ENCODE data around the gene COBL. TPM values are rescaled to one million over a fixed set of nuclear protein-coding genes. Genes with fewer than 3 reads are reported as not detected.
A peak's percentile ranks its signal among the peaks of the same experiment; 100 is the strongest.

COBL gene
- total RNA-seq, 4 donors from 2014 or later = 50.2 to 156 (median 65.1) TPM

DNA sequence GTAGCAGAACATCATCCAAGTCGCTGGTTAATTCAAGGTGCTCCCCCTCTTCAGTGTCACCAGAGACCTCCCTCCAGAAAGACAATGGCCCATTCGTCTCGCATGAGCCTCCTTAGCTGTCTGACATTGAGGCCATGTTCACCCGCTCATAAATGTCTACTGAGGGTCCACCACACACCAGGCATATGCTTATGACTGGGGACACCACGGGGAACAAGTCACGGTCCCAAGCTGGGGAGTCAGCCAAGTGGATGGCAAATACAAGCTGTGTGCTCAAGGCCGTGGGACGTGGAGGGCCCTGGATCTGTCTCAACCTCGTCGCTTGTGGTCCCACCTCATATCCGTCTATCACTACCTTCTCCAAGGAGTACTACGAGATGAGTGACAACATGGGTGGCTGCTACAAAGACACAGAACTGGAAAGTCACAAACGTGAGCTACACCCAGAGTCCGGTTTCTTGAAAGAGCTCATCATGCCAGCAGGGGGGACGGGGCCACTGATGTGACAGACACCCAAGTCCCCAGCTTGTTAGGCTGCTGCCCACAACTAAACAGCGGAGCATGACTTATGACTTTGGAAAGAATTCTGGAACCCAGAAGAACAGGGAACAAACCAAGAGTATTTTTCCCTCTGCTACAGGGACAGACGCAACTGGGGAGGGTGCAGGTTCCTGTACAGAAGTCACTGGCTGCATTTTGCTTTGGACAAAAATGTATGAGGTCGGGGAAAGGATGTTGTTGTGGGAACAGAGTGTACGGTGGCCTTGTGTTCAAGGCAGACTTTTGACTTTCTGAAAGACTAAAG is 189.6 kb downstream of the COBL start:
- no peak overlapping the region for H3K4me3 ChIP-seq
- H3K27me3 ChIP-seq = no peaks in the 10 kb centered on the region
- no peak for DNase-seq (ENCODE audit: low spot score in 2 of 2)
- WGBS = 97% methylated on average over 19 of the region's 19 CpGs
- no peak overlapping the region for H3K27ac ChIP-seq
- no peak for TF ChIP-seq EP300 (IDR thresholded peaks at IDR 0.05)
- TF ChIP-seq, protein P1, sequence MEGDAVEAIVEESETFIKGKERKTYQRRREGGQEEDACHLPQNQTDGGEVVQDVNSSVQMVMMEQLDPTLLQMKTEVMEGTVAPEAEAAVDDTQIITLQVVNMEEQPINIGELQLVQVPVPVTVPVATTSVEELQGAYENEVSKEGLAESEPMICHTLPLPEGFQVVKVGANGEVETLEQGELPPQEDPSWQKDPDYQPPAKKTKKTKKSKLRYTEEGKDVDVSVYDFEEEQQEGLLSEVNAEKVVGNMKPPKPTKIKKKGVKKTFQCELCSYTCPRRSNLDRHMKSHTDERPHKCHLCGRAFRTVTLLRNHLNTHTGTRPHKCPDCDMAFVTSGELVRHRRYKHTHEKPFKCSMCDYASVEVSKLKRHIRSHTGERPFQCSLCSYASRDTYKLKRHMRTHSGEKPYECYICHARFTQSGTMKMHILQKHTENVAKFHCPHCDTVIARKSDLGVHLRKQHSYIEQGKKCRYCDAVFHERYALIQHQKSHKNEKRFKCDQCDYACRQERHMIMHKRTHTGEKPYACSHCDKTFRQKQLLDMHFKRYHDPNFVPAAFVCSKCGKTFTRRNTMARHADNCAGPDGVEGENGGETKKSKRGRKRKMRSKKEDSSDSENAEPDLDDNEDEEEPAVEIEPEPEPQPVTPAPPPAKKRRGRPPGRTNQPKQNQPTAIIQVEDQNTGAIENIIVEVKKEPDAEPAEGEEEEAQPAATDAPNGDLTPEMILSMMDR (IDR thresholded peaks at IDR 0.05) = no peak
- TF ChIP-seq POLR2A (IDR thresholded peaks at IDR 0.05) = no peak
- no peak for TF ChIP-seq POLR2AphosphoS5 (IDR thresholded peaks at IDR 0.05)
- peaks cover 22% of the 10 kb centered on the region for H3K4me1 ChIP-seq
- H3K9me3 ChIP-seq = no peaks in the 10 kb centered on the region
- no peaks in the 10 kb centered on the region for H3K36me3 ChIP-seq

DNA sequence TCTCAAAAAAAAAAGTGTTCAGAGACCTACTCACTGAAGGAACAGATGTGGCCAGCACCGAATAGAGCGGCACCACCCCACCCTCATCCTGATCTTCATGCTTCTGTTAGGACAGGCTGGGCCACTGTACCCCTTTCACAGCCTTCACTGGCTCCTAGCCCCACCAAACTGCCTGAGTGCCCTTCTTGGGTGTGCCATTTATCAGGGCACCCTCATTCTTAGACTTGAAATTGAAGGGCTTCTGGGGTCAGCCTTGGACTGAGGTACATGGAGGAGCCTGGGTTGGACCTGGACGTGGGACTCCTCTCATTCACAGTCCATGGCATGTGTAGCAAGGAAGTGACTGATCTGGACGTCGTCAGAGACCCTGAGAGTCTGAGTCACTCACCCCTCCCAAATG is 190.3 kb downstream of the COBL start:
- no peak overlapping the region for H3K27ac ChIP-seq
- no peaks in the 10 kb centered on the region for H3K36me3 ChIP-seq
- no peak overlapping the region for H3K4me3 ChIP-seq
- TF ChIP-seq POLR2AphosphoS5 (IDR thresholded peaks at IDR 0.05) (no peak), EP300 (IDR thresholded peaks at IDR 0.05) (no peak), POLR2A (IDR thresholded peaks at IDR 0.05) (no peak)
- TF ChIP-seq, protein P1 (IDR thresholded peaks at IDR 0.05) = no peak
- no peaks in the 10 kb centered on the region for H3K27me3 ChIP-seq
- DNase-seq (ENCODE audit: low spot score in 2 of 2) = no peak
- no peaks in the 10 kb centered on the region for H3K9me3 ChIP-seq
- H3K4me1 ChIP-seq = peaks cover 22% of the 10 kb centered on the region
- 90% methylated on average over 5 of the region's 5 CpGs for WGBS

DNA sequence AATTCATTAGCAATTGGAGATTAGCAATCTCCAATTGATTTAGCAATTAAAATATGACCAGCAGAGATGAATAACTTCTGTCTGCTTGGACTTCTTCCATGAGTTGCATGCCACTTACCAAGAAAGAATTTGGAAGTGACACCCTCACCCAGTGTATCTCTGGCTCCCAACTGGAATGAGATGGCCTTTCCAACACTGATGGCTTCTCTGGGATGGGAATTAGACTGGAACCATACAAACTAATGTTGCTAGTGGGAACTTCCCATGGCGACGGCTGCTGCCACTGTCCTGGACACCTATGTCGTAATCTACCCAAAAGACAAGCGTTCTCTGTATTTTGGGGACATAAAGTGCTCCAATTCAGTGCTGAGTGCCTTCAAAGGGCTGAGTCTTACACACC is 192.3 kb downstream of the COBL start:
- Histone ChIP-seq H3K36me3 (no peaks in the 10 kb centered on the region), H3K27ac (no peak overlapping the region), H3K27me3 (no peaks in the 10 kb centered on the region), H3K4me3 (no peak overlapping the region), H3K9me3 (no peaks in the 10 kb centered on the region), H3K4me1 (peaks cover 22% of the 10 kb centered on the region)
- 85% methylated on average over 4 of the region's 4 CpGs for WGBS
- DNase-seq (ENCODE audit: low spot score in 2 of 2) = no peak
- TF ChIP-seq POLR2A (IDR thresholded peaks at IDR 0.05) = no peak
- TF ChIP-seq, protein P1 (IDR thresholded peaks at IDR 0.05) = no peak
- TF ChIP-seq POLR2AphosphoS5 (IDR thresholded peaks at IDR 0.05) = no peak
- TF ChIP-seq EP300 (IDR thresholded peaks at IDR 0.05) = no peak

DNA sequence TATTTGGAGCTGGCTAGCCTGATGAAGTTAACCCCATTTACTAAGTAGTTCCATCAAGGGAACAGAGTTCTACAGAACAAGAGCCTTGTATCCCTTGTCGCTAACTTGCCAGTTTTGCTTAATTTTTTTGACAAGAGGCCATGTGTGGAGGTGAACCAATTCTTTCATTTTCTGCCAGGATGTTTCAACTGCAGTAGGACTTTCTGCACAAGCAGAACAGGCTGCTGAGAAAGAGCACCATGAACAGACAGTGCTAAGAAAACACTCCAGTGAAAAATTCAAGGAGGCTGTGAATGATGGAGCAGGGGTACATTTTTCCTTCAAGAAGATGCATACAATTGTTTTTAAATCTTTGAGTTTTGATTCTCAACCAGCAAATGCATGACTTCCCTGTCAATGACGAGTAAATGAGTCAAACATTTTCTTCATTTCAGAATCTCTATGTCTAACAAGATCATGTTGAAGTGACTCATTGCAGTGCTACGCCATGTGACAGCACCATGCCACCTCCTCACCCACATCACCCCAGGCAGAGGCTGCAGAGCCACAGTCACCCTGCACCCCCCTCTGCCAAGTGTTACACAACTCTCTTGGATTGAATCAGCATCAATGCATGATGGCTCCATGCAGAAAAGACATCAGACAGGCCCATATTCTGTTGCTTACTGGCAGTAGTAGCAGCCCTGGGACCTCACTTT is 193.1 kb downstream of the COBL start:
- H3K27me3 ChIP-seq = no peaks in the 10 kb centered on the region
- DNase-seq (ENCODE audit: low spot score in 2 of 2) = peak in 1 of 2 donors; percentile 70
- no peaks in the 10 kb centered on the region for H3K36me3 ChIP-seq
- no peaks in the 10 kb centered on the region for H3K9me3 ChIP-seq
- H3K4me3 ChIP-seq = no peak overlapping the region
- peak in 1 of 3 donors; percentile 50 for TF ChIP-seq POLR2AphosphoS5 (IDR thresholded peaks at IDR 0.05)
- TF ChIP-seq, protein P1 (IDR thresholded peaks at IDR 0.05) = no peak
- 40% methylated on average over 3 of the region's 3 CpGs for WGBS
- peak overlapping the region; percentile 15 for H3K27ac ChIP-seq
- peaks cover 22% of the 10 kb centered on the region for H3K4me1 ChIP-seq

DNA sequence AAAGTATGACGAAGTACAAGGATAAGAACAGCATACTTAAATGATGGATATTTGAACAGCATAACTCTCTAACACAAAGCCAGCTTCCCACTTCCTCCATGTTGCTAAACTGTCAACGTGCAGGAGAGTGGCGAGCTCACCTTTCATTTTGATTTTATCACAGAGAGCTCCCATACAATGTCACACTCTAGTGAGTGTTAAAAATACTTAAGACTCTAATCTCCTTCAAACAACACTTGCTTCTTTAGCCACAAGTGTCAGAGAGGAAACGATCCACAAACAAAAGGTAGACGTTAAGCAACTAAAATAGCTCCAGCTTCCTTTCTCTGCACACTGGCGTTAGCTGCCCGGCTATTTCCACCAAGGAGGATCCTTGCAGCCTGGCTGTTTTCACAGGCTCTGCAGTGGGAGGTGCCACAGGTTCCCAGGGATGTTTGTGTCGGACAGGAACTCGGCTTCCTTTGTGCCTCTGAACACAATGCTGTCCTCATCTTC is 194.6 kb downstream of the COBL start:
- H3K36me3 ChIP-seq = no peaks in the 10 kb centered on the region
- 44% methylated on average over 9 of the region's 9 CpGs for WGBS
- no peak overlapping the region for H3K27ac ChIP-seq
- no peaks in the 10 kb centered on the region for H3K9me3 ChIP-seq
- H3K27me3 ChIP-seq = no peaks in the 10 kb centered on the region
- TF ChIP-seq POLR2AphosphoS5 (IDR thresholded peaks at IDR 0.05) (no peak), EP300 (IDR thresholded peaks at IDR 0.05) (no peak), POLR2A (IDR thresholded peaks at IDR 0.05) (no peak)
- TF ChIP-seq, protein P1 (IDR thresholded peaks at IDR 0.05) = no peak
- peaks cover 22% of the 10 kb centered on the region for H3K4me1 ChIP-seq
- H3K4me3 ChIP-seq = no peak overlapping the region
- no peak for DNase-seq (ENCODE audit: low spot score in 2 of 2)

Data from suprapubic skin (tissue), 4 donors.